NT2/D1 (cell line): ENCODE measurements around the gene AMH.

Source experiments
- SUZ12 ChIP-seq: IDR thresholded peaks from 2 replicates; pipeline ENCODE4 v1.6.1; 2011; ENCODE audit not compliant: insufficient read length, insufficient read depth; ENCODE audit errors: extremely low read depth
- YY1 ChIP-seq: IDR thresholded peaks from 2 replicates; pipeline ENCODE4 v1.6.1; 2011; ENCODE audit not compliant: insufficient read length, insufficient read depth
- ZNF274 ChIP-seq: IDR thresholded peaks from 2 replicates; pipeline ENCODE4 v1.6.1; 2011; ENCODE audit warnings: mild to moderate bottlenecking, low read depth, low read length

DNA sequence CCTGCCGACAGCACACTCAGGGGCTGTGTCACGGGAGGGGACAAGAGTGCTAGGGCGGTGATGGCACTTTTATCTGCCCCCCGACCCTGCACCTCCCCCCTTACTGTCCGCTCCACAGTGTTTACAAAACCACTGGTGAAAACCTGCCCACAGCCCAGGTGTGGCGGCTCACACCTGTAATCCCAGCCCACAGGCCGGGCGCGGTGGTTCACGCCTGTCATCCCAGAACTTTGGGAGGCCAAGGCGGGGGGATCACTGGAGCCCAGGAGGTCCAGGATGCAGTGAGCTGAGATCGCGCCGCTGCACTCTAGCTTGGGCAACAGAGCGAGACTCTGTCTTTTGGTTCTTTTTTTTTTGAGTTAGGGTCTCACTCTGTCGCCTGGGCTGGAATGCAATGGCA lies 47.0 kb downstream of the AMH start:
- TF ChIP-seq ZNF274: no peak
- TF ChIP-seq SUZ12: no peak
- no peak for TF ChIP-seq YY1
